Measurements from ENCODE around the gene SP110. TPM values are rescaled to one million over a fixed set of nuclear protein-coding genes. Genes with fewer than 3 reads are reported as not detected.

The SP110 gene
- total RNA-seq, 2 donors from 2014 or later, result 0.49 to 1.2 TPM

DNA sequence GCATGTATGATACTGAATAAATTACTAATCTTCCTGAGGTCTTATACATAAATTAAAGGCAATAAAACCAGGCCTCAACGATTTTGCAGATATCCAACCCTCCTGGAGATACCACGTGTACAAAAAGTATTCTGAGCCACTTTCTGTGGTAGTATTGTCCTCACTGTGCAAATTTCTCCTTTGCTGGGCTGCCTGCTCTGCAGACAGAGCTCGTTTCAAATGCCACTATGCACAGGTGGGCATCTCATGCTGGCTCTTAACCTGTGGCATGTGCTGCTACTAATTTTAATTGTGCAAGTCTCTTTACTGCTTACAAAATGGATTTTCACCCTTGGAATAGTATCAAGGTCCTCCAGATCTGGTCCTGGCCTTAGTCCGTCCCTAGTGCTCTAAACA lies 84.7 kb downstream of the SP110 start:
- Mint-ChIP-seq H3K27me3 (ENCODE audit: insufficient read depth) (peaks cover 6% of the 10 kb centered on the region), H3K4me1 (peaks cover 9% of the 10 kb centered on the region), H3K36me3 (ENCODE audit: low read depth) (no peaks in the 10 kb centered on the region), H3K9me3 (peaks cover 5% of the 10 kb centered on the region), H3K4me3 (no peak overlapping the region), H3K27ac (no peak overlapping the region)
- 53 to 61% methylated on average over 3 to 4 of the region's 4 CpGs for WGBS, 2 experiments (ENCODE audit: insufficient coverage in 1 of 2, insufficient read length in 1 of 2)
- Histone ChIP-seq H3K4me1 (ENCODE audit: control insufficient read depth, insufficient read depth, low read length) (no peaks in the 10 kb centered on the region), H3K9me3 (ENCODE audit: control insufficient read depth, low read length) (peaks cover 16% of the 10 kb centered on the region), H3K27ac (ENCODE audit: low read depth, low read length) (no peak overlapping the region), H3K27me3 (ENCODE audit: control insufficient read depth, insufficient read depth, low read length, poor library complexity, severe bottlenecking) (no peaks in the 10 kb centered on the region), H3K4me3 (ENCODE audit: low read length) (no peak overlapping the region), H3K36me3 (ENCODE audit: control insufficient read depth, insufficient read depth, low read length) (no peaks in the 10 kb centered on the region), H3K9ac (ENCODE audit: extremely low read depth, low read length, poor library complexity, severe bottlenecking) (no peak overlapping the region)
- TF ChIP-seq, protein P1, sequence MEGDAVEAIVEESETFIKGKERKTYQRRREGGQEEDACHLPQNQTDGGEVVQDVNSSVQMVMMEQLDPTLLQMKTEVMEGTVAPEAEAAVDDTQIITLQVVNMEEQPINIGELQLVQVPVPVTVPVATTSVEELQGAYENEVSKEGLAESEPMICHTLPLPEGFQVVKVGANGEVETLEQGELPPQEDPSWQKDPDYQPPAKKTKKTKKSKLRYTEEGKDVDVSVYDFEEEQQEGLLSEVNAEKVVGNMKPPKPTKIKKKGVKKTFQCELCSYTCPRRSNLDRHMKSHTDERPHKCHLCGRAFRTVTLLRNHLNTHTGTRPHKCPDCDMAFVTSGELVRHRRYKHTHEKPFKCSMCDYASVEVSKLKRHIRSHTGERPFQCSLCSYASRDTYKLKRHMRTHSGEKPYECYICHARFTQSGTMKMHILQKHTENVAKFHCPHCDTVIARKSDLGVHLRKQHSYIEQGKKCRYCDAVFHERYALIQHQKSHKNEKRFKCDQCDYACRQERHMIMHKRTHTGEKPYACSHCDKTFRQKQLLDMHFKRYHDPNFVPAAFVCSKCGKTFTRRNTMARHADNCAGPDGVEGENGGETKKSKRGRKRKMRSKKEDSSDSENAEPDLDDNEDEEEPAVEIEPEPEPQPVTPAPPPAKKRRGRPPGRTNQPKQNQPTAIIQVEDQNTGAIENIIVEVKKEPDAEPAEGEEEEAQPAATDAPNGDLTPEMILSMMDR (conservative IDR thresholded peaks at IDR 0.05), result no peak
- DNase-seq, result no peak

- no peak for DNase-seq
- Histone ChIP-seq H3K36me3 (ENCODE audit: control insufficient read depth, insufficient read depth, low read length) (no peaks in the 10 kb centered on the region), H3K4me3 (ENCODE audit: low read length) (no peak overlapping the region), H3K9ac (ENCODE audit: extremely low read depth, low read length, poor library complexity, severe bottlenecking) (no peak overlapping the region), H3K27me3 (ENCODE audit: control insufficient read depth, insufficient read depth, low read length, poor library complexity, severe bottlenecking) (no peaks in the 10 kb centered on the region), H3K9me3 (ENCODE audit: control insufficient read depth, low read length) (peaks cover 16% of the 10 kb centered on the region), H3K4me1 (ENCODE audit: control insufficient read depth, insufficient read depth, low read length) (no peaks in the 10 kb centered on the region), H3K27ac (ENCODE audit: low read depth, low read length) (no peak overlapping the region)
- Mint-ChIP-seq H3K27ac (no peak overlapping the region), H3K27me3 (ENCODE audit: insufficient read depth) (peaks cover 6% of the 10 kb centered on the region), H3K4me1 (peaks cover 9% of the 10 kb centered on the region), H3K36me3 (ENCODE audit: low read depth) (no peaks in the 10 kb centered on the region), H3K4me3 (no peak overlapping the region), H3K9me3 (peaks cover under 1% of the 10 kb centered on the region)
- WGBS, 2 experiments (ENCODE audit: insufficient coverage in 1 of 2, insufficient read length in 1 of 2), result 89 to 100% methylated on average over 1 of the region's 1 CpG
- TF ChIP-seq, protein P1 (conservative IDR thresholded peaks at IDR 0.05), result no peak
Observed at GRCh38 chr2:230134496-230135129, 85.2 kb downstream of the SP110 start.

GRCh38 chr2:230131366-230131765 lies 88.4 kb downstream of the SP110 start:
- H3K9me3 ChIP-seq (ENCODE audit: control insufficient read depth, low read length), result peaks cover 16% of the 10 kb centered on the region
- peaks cover 14% of the 10 kb centered on the region for H3K27me3 Mint-ChIP-seq (ENCODE audit: insufficient read depth)
- H3K27ac Mint-ChIP-seq, result no peak overlapping the region
- no peaks in the 10 kb centered on the region for H3K9me3 Mint-ChIP-seq
- H3K4me3 ChIP-seq (ENCODE audit: low read length), result no peak overlapping the region
- H3K27me3 ChIP-seq (ENCODE audit: control insufficient read depth, insufficient read depth, low read length, poor library complexity, severe bottlenecking), result no peaks in the 10 kb centered on the region
- DNase-seq, result no peak
- TF ChIP-seq, protein P1 (conservative IDR thresholded peaks at IDR 0.05), result no peak
- peaks cover 9% of the 10 kb centered on the region for H3K4me1 Mint-ChIP-seq
- no peak overlapping the region for H3K9ac ChIP-seq (ENCODE audit: extremely low read depth, low read length, poor library complexity, severe bottlenecking)
- H3K27ac ChIP-seq (ENCODE audit: low read depth, low read length), result no peak overlapping the region
- H3K4me3 Mint-ChIP-seq, result no peak overlapping the region
- WGBS, 2 experiments (ENCODE audit: insufficient coverage in 1 of 2, insufficient read length in 1 of 2), result 91 to 97% methylated on average over 3 to 4 of the region's 4 CpGs
- H3K36me3 ChIP-seq (ENCODE audit: control insufficient read depth, insufficient read depth, low read length), result no peaks in the 10 kb centered on the region
- H3K4me1 ChIP-seq (ENCODE audit: control insufficient read depth, insufficient read depth, low read length), result no peaks in the 10 kb centered on the region
- H3K36me3 Mint-ChIP-seq (ENCODE audit: low read depth), result no peaks in the 10 kb centered on the region
